Adrenal gland (tissue), 5 donors: ENCODE data around the gene RANBP10.
A peak's percentile ranks its signal among the peaks of the same experiment; 100 is the strongest.

Source experiments
- CTCF ChIP-seq, 6 experiments: fragments of 450-650 bp in 4 of 6; fragments of 200-600 bp in 2 of 6; sonication (generic) in 1 of 6; IDR thresholded peaks; 1 replicate in 5 of 6; 2 replicates in 1 of 6; pipeline versions ENCODE4 v1.5.1 to v1.8.0; 2016 to 2021; ENCODE audit warnings: antibody characterized with exemption in 6 of 6, mild to moderate bottlenecking in 2 of 6, moderate library complexity in 1 of 6
- POLR2A ChIP-seq, 2 donors: fragments of 450-650 bp; IDR thresholded peaks; one replicate each; pipeline ENCODE4 v1.6.1; 2017; ENCODE audit warnings: antibody characterized with exemption in 2 of 2, mild to moderate bottlenecking in 2 of 2, moderate library complexity in 1 of 2
- donor health status: DM: no; HTN: no; CAD: no.

- no peak for TF ChIP-seq POLR2A (IDR thresholded peaks at IDR 0.05)
- TF ChIP-seq CTCF (IDR thresholded peaks at IDR 0.05), result peak in 4 of 6 experiments; percentile 11 to 38 (median 32)
Observed at GRCh38 chr16:67807148-67807682, 855 bp upstream of the RANBP10 start.
